Kidney (tissue), 14 donors: ENCODE results near the gene MOB3B. TPM values are rescaled to one million over a fixed set of nuclear protein-coding genes. Genes with fewer than 3 reads are reported as not detected.
"Not testable (repeated sequence)": the region's sequence is repeated elsewhere in the genome, so short reads cannot be mapped to it uniquely, and the experiment has no call there.

Source experiments
- DNase-seq, 5 donors: peaks; one replicate each; pipeline ENCODE4 v3.0.0-alpha.2; 2013 to 2020
- FAIRE-seq: peaks from 2 replicates; lab custom pipeline; 2012; peaks lifted over from hg19 to GRCh38; lab: Jason Lieb, UNC
- H3K27ac ChIP-seq, 2 donors: one replicate each; pipeline ENCODE4 v1.7.0; 2013; ENCODE audit warnings: low read depth in 2 of 2, low read length in 2 of 2, inconsistent platforms in 1 of 2
- H3K27me3 ChIP-seq: one replicate; pipeline ENCODE4 v1.7.1; 2013; ENCODE audit warnings: low read length, inconsistent platforms; ENCODE audit not compliant: control insufficient read depth, insufficient read depth
- H3K36me3 ChIP-seq, 3 donors: one replicate each; pipeline versions ENCODE4 v1.7.0 to v1.7.1; 2013; ENCODE audit warnings: low read length in 3 of 3, control low read depth in 1 of 3, inconsistent platforms in 1 of 3; ENCODE audit not compliant: insufficient read depth in 3 of 3, control insufficient read depth in 2 of 3
- H3K4me1 ChIP-seq, 3 donors: one replicate each; pipeline versions ENCODE4 v1.7.0 to v1.7.1; 2013; ENCODE audit warnings: low read length in 3 of 3, inconsistent platforms in 1 of 3, low read depth in 1 of 3; ENCODE audit not compliant: control insufficient read depth in 2 of 3, insufficient read depth in 2 of 3
- H3K4me3 ChIP-seq, 3 donors: one replicate each; pipeline versions ENCODE4 v1.7.0 to v1.8.1; 2013; ENCODE audit warnings: low read length in 3 of 3, control low read depth in 1 of 3, inconsistent platforms in 1 of 3
- H3K9ac ChIP-seq, 3 donors: one replicate each; pipeline versions ENCODE4 v1.7.0 to v1.7.1; 2013; ENCODE audit warnings: low read length in 3 of 3, control low read depth in 1 of 3, inconsistent platforms in 1 of 3
- H3K9me3 ChIP-seq, 3 donors: one replicate each; pipeline versions ENCODE4 v1.7.0 to v1.7.1; 2013; ENCODE audit warnings: low read length in 3 of 3, control low read depth in 1 of 3, inconsistent platforms in 1 of 3; ENCODE audit not compliant: control insufficient read depth in 2 of 3, insufficient read depth in 1 of 3
- CTCF ChIP-seq: IDR thresholded peaks from 3 replicates; pipeline ENCODE4 v1.5.1; 2012; ENCODE audit warnings: mild to moderate bottlenecking, moderate library complexity, borderline replicate concordance; ENCODE audit not compliant: insufficient read depth; ENCODE audit errors: extremely low read depth
- intact Hi-C: fragments of 100-400 bp; cut with DNase I; formaldehyde crosslinking; loops from one replicate; pipeline ENCODE4 v1.11.1; 2022
- polyA plus RNA-seq: library from polyadenylated mRNA; stranded (reverse); fragments of 350-450 nt; fragmentation: Illumina TruSeq; extraction: RNeasy Lipid Tissue Mini Kit (QIAGEN cat#74804); gene quantifications from one replicate; pipeline ENCODE4 v1.2.3, GENCODE V29; 2014; ENCODE audit warnings: low read depth, low replicate concordance; ENCODE audit not compliant: insufficient read depth
- total RNA-seq: library from RNA; stranded (reverse); fragmentation: NEBNext Ultra II Directional; extraction: Animal tissue kit (Norgen Biotek cat#: 25700); gene quantifications from one replicate; pipeline ENCODE4 v1.2.1, GENCODE V29; 2021
- donor health status: control.
- donor health status: control.
- donor health status: control.
- donor health status: control.
- donor health status: control.
- donor health status: DM: yes; HTN: yes; CAD: no.
- donor health status: Normal renal cell carcinoma (clear cell type).

MOB3B gene
- total and polyA plus RNA-seq, 2 donors from 2014 or later: 5.9 to 22.5 TPM

- H3K27me3 ChIP-seq: no peaks in the 10 kb centered on the region
- no peak for TF ChIP-seq CTCF
- H3K9ac ChIP-seq: no peak overlapping the region
- intact Hi-C loops: no loop called here
- no peaks in the 10 kb centered on the region for H3K4me1 ChIP-seq
- no peak overlapping the region for H3K4me3 ChIP-seq
- H3K27ac ChIP-seq: no peak overlapping the region
- no peaks in the 10 kb centered on the region for H3K36me3 ChIP-seq
- FAIRE-seq (no peak), DNase-seq (no peak)
- H3K9me3 ChIP-seq: no peaks in the 10 kb centered on the region
Observed at GRCh38 chr9:27467486-27467885, 62.1 kb downstream of the MOB3B start.

- H3K9me3 ChIP-seq, H3K4me1 ChIP-seq, H3K4me3 ChIP-seq, H3K9ac ChIP-seq, intact Hi-C loops, H3K27me3 ChIP-seq, H3K27ac ChIP-seq, DNase-seq, H3K36me3 ChIP-seq, FAIRE-seq: not testable (repeated sequence)
Observed at GRCh38 chr9:27466516-27466915, 63.1 kb downstream of the MOB3B start.

GRCh38 chr9:27464950-27465349 is 64.7 kb downstream of the MOB3B start:
- H3K27ac ChIP-seq, H3K36me3 ChIP-seq, H3K9ac ChIP-seq, intact Hi-C loops, H3K4me3 ChIP-seq, DNase-seq, H3K9me3 ChIP-seq, FAIRE-seq, H3K4me1 ChIP-seq, H3K27me3 ChIP-seq: not testable (repeated sequence)

- Histone ChIP-seq H3K9me3 (no peaks in the 10 kb centered on the region), H3K27ac (no peak overlapping the region), H3K4me3 (no peak overlapping the region), H3K9ac (no peak overlapping the region), H3K27me3 (no peaks in the 10 kb centered on the region), H3K4me1 (peaks cover 0 to 3% (median 0%) of the 10 kb centered on the region in 3 donors), H3K36me3 (no peaks in the 10 kb centered on the region)
- DNase-seq (no peak), FAIRE-seq (no peak)
- TF ChIP-seq CTCF: no peak
- intact Hi-C loops: no loop called here
Observed at GRCh38 chr9:27462846-27463245, 66.8 kb downstream of the MOB3B start.

- no peaks in the 10 kb centered on the region for H3K9me3 ChIP-seq
- H3K36me3 ChIP-seq: no peaks in the 10 kb centered on the region
- intact Hi-C loops: no loop called here
- no peaks in the 10 kb centered on the region for H3K27me3 ChIP-seq
- H3K4me3 ChIP-seq: no peak overlapping the region
- peaks cover 0 to 4% (median under 1%) of the 10 kb centered on the region in 3 donors for H3K4me1 ChIP-seq
- no peak overlapping the region for H3K27ac ChIP-seq
- FAIRE-seq: no peak
- no peak overlapping the region for H3K9ac ChIP-seq
- TF ChIP-seq CTCF: no peak
- DNase-seq: no peak
Observed at GRCh38 chr9:27462434-27462833, 67.2 kb downstream of the MOB3B start.
